Measurements from ENCODE around the gene DDX24.
A peak's percentile ranks its signal among the peaks of the same experiment; 100 is the strongest.

The DDX24 gene

GRCh38 chr14:94031161-94031882, 49.7 kb downstream of the DDX24 start:
- DNase-seq (ENCODE audit: low read depth in 2 of 2), result no peak

DNA sequence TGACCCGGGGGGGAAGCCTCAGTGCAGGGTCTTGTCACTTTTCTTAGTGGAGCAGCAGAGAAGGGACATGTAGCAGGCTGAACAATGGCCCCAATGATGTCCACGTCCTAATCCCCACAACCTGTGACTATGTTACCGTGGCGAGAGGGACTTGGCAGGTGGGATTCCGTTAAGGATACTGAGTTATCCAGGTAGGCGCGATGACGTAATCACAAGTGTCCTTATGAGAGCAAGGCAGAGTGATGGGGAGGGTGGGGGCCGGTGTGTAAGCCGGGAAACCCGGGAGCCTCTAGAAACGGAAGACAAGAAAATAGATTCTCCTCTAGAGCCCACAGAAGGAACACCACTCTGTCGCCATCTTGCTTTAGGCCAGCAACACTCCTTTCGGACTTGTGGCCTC, 50.4 kb downstream of the DDX24 start:
- DNase-seq (ENCODE audit: low read depth in 2 of 2), result no peak

GRCh38 chr14:94029671-94030203, 51.3 kb downstream of the DDX24 start:
- DNase-seq (ENCODE audit: low read depth in 2 of 2), result no peak

DNA sequence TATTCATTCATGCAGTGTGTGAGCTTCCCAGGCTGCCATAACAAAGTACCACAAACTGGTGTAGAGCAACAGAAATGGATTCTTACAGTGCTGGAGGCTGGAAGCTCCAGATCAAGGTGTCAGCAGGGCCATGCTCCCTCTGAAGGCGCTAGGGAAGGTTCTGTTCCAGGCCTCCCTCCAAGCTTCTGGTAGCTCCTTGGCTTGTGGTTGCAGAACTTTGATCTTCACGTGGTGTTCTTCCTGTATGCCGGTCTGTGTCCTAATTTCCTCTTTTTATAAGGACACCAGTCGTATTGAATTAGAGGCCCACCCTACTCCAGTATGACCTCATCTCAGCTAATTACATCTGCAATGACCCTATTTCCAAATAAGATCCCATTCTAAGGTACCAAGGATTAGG, 51.7 kb downstream of the DDX24 start:
- no peak for DNase-seq (ENCODE audit: low read depth in 2 of 2)

- DNase-seq (ENCODE audit: low read depth in 2 of 2), result peak in 1 of 2 donors; percentile 13
Observed at GRCh38 chr14:94028450-94028826, 52.6 kb downstream of the DDX24 start.

DNA sequence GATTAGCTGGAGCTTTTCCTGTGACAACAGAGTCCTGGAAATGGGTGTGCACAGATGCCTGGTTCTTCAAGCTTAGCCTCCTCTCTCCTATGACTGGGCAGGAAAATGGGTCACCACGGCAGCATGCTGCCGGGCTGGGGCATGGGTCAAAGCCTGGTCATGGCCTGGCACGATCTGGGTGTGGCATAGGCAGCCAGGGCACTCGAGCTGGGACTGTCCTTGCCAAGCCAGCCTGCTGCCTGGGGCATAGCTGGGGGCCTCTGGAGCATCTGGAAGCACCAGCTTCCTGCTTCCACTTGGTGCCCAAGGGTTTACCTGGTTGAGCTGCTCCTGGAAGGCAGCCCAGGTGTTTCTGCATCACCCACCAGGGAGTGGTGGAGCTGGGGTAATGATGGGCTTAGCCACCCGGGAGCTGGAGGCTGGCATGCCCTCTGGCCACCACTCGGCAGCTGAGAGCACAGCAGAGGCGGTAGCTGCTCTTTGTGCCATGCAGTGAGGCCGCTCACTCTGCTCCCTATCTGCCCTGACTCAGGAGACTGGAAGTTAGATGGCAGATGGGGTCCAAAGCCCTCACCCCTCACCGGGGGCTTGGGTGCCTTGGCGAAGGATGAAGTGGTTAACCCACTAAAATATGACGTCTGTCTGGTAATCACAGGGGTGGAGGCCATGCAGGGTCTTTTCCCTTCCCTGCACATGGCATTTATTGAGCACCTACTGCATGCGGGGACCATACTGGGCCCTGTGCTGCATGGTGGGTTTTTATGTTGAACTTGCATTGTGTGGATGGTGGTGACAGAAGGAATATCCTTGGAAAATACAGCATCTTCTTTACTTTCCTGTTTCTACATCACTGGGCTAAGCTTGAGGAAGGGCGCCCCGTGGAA, 53.2 kb downstream of the DDX24 start:
- no peak for DNase-seq (ENCODE audit: low read depth in 2 of 2)

DNA sequence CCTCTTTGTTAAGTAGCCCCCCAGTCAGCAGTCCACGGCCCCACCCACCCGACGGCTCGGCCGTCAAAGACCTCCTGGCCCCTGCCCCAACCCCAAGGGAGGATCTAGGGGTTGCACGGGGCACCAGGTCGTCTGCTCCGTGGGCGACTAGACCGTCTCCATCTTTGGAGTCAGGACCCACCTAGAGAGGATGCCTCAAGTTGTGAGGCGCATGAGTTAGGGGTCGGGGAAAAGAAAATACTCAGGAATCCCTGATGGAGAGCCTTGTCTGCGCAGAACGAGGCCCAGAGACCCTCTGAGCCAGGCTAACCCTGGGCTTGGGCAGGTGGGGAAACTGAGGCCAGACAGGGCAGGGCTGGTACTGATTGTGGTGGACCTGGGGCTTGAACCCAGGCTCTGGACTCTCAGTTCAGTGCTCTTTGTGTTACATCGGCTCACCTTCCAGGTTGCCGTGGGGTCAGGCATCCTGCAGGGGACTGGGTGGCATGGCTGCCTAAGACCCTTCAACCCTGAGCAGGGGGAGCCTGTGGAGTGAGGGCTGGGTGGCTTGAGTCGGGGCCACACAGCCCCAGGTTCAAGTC, 54.0 kb downstream of the DDX24 start:
- no peak for DNase-seq (ENCODE audit: low read depth in 2 of 2)

- DNase-seq (ENCODE audit: low read depth in 2 of 2), result peak; percentile 90
Observed at GRCh38 chr14:94026173-94026888, 54.7 kb downstream of the DDX24 start, which contains the start of gene OTUB2. Gene OTUB2, plus strand, starts transcription at chr14:94026340. Its CDS starts 198 bp downstream, at chr14:94026538.

DNA sequence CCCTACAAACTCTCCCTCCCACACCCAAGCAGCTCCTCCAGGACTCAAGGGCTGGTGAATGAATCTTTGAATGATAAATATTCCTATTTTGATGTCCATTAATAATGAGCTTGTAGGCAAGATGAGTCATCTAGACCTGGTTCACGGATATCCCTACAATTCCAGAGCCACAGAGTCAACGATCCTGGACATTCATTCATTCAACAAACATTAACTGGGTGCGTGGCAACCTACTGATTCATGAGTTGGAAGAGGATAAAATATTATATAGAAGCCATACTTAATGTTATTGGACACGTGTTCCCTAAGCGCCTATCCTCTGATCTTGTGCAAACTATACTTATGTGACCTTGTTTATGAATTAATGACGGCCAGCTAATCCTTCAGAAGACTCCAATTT, 55.3 kb downstream of the DDX24 start:
- no peak for DNase-seq (ENCODE audit: low read depth in 2 of 2)

DNA sequence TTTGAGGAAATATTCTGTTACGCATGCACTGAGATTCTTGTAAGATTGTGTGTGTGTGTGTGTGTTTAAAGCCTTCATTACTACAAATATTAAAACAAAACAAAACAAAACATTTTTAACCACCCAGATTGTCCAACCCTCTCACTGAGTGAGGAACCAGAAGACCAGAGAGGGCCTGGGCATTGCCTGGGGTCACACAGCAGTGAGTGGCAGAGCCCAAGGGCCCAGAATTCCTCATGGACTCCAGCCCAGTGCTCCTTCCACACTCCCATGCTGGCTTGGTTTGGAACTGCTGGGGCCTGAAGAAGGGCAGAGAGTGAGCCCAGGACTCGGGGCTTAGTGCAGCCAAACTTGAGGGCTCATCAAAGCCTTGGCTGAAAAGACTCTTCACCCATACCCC, 56.5 kb downstream of the DDX24 start:
- DNase-seq (ENCODE audit: low read depth in 2 of 2), result no peak

DNA sequence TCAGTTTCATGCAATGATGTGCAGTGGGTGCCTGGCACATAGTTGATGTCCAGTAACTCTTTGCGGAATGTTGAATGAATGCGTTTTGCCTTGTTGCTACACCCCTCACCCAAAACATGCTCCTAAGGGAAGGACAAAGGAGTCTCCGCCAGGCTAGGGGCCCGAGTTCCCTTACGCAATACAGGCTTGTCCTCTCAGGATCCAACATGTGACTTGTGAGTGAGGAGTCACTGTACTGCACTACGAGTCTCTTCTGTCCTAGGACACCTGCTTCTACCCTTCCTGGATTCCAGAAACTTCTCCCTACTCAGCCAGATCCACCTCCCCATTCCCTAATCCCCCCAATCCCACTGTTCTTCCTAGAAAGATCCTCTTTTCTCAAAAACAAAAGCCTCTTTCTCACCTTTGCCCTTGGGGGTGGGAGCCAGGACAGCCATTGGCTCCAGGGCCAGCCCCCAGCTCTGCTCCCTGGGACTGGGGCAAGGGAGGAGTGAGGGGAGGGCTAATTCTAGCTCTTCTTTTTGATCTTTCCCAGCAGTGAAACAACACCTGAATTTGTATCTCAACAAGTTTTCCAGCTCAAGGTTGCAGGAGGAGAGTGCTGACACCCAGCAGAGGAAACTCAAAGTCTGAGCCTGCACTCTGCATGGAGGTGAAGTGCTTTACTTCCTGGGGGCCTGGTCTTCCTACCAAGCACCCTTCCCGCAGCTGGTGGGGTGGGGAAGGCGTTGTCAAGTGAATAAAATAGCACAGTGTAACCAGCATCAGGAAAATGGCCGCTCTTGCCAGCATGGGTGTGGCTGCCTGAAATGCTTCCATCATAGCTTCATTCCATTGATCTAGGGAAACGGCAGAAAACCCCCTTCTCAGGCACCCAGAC, 58.2 kb downstream of the DDX24 start:
- DNase-seq (ENCODE audit: low read depth in 2 of 2), result no peak

- no peak for DNase-seq (ENCODE audit: low read depth in 2 of 2)
Observed at GRCh38 chr14:94021416-94022157, 59.4 kb downstream of the DDX24 start.

- DNase-seq (ENCODE audit: low read depth in 2 of 2), result no peak
Observed at GRCh38 chr14:94021001-94021400, 60.0 kb downstream of the DDX24 start.

DNA sequence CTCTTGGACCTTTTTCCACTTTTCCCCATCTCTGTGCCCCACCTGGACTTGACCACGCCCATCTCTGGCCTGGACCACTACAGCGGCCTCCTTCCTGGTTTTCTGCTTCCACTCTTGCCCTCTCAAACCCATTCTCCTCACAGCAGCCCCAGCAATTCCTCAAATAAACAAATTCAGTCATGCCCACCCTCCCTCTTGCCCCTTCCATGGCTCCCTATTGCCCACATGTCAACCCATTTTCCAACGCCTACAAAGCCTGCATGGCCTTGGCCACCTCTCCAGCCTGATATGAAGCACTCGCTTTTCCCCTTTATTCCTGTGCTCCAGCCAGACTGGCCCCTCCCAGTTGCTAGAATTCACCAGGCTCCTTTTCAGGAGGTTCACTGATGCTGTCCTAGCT, 60.7 kb downstream of the DDX24 start:
- no peak for DNase-seq (ENCODE audit: low read depth in 2 of 2)

DNA sequence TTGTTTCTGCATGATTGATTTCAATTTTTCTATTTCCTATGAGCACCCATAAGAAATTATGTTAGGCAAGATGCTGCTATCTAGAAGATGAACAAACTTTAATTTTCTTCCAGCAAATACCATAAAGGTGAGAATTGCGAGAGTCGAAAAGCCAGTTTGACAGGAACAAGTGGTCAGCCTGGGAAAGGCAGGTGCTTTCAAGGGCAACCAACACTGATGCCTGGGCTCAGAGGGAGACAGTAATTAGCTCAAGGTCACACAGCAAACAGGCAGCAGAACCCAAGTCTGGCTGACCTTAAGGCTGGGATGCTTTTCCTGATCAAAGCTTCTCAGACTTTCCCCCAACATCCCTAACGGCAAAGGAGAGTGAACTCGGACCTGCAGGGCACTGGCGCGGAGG, 61.7 kb downstream of the DDX24 start:
- no peak for DNase-seq (ENCODE audit: low read depth in 2 of 2)

- DNase-seq (ENCODE audit: low read depth in 2 of 2), result no peak
Observed at GRCh38 chr14:94018308-94018707, 62.7 kb downstream of the DDX24 start.

- no peak for DNase-seq (ENCODE audit: low read depth in 2 of 2)
Observed at GRCh38 chr14:94016446-94016976, 64.5 kb downstream of the DDX24 start.

DNA sequence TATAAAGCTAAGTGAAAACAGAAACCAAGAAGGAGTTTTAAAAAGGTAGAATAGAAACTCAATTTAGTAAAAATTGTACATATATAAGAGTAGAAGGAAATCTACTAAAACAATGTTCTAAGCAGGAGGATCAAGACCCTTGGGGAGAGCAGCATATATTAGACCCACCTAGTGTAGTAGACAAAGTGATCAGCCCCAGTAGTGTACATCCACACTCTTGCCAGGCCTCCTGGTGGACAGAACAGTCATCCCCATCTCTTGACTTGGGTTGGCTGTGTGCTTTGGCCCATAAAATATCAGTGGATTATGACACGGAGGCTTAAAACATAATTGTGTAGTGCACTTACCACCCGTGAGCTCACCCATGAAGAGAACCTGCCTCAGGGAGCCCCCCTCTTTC, 65.8 kb downstream of the DDX24 start:
- DNase-seq (ENCODE audit: low read depth in 2 of 2), result no peak

- no peak for DNase-seq (ENCODE audit: low read depth in 2 of 2)
Observed at GRCh38 chr14:94014382-94014781, 66.6 kb downstream of the DDX24 start.

DNA sequence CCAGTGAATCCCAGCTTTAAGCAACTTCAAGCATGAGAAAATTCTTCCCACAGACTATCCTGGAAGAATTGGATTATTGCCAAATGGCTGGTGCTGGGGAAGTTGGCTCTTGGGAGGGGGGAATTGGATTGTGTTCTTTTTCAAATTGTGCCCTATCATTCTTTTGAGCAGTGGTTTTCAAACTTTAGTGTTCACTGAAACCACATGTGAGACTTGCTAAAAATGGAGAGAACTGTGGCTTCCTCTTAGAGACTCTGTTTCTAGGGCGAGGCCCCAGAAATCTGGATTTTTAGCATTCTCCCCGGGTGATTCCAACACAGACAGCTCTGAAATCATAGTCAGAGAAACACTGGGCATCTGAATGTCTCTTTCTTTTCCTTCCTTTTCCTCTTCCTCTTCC, 69.2 kb downstream of the DDX24 start:
- DNase-seq (ENCODE audit: low read depth in 2 of 2), result no peak
